Caki2 (cell line): ENCODE data around the gene MAN2A2. TPM values are rescaled to one million over a fixed set of nuclear protein-coding genes. Genes with fewer than 3 reads are reported as not detected.
A peak's percentile ranks its signal among the peaks of the same experiment; 100 is the strongest.

Experiments
- DNase-seq: peaks from one replicate; pipeline ENCODE4 v3.0.0-alpha.2; 2015; ENCODE audit warnings: low read depth
- in situ Hi-C: cut with HindIII; loops from 2 replicates; pipeline ENCODE4 v1.10.0; 2016; ENCODE audit warnings: low sequenced_read_pairs, low pct_unique_long_range_greater_than_20kb, mixed read lengths
- total RNA-seq: library from RNA; depleted of rRNA; stranded (reverse); fragments of >200 nt; shearing (Covaris generic); gene quantifications from 2 replicates; pipeline ENCODE4 v1.2.3, GENCODE V29; 2014; ENCODE audit warnings: low replicate concordance

Gene MAN2A2
- total RNA-seq, 1 experiment from 2014 or later: 28.0 TPM

DNA sequence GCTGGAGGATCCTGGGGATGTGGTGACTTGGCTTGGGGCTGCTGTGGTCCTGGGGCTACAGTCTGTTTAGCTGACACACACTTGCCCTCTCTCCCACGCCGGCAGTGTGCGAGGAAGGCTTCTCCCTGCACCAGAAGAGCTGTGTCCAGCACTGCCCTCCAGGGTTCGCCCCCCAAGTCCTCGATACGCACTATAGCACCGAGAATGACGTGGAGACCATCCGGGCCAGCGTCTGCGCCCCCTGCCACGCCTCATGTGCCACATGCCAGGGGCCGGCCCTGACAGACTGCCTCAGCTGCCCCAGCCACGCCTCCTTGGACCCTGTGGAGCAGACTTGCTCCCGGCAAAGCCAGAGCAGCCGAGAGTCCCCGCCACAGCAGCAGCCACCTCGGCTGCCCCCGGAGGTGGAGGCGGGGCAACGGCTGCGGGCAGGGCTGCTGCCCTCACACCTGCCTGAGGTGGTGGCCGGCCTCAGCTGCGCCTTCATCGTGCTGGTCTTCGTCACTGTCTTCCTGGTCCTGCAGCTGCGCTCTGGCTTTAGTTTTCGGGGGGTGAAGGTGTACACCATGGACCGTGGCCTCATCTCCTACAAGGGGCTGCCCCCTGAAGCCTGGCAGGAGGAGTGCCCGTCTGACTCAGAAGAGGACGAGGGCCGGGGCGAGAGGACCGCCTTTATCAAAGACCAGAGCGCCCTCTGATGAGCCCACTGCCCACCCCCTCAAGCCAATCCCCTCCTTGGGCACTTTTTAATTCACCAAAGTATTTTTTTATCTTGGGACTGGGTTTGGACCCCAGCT, 21.7 kb upstream of the MAN2A2 start:
- in situ Hi-C loops: no loop called here
- no peak for DNase-seq

DNA sequence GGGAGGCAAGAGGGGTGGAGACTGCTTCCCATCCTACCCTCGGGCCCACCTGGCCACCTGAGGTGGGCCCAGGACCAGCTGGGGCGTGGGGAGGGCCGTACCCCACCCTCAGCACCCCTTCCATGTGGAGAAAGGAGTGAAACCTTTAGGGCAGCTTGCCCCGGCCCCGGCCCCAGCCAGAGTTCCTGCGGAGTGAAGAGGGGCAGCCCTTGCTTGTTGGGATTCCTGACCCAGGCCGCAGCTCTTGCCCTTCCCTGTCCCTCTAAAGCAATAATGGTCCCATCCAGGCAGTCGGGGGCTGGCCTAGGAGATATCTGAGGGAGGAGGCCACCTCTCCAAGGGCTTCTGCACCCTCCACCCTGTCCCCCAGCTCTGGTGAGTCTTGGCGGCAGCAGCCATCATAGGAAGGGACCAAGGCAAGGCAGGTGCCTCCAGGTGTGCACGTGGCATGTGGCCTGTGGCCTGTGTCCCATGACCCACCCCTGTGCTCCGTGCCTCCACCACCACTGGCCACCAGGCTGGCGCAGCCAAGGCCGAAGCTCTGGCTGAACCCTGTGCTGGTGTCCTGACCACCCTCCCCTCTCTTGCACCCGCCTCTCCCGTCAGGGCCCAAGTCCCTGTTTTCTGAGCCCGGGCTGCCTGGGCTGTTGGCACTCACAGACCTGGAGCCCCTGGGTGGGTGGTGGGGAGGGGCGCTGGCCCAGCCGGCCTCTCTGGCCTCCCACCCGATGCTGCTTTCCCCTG, 21.0 kb upstream of the MAN2A2 start:
- no peak for DNase-seq
- in situ Hi-C loops: no loop called here

DNA sequence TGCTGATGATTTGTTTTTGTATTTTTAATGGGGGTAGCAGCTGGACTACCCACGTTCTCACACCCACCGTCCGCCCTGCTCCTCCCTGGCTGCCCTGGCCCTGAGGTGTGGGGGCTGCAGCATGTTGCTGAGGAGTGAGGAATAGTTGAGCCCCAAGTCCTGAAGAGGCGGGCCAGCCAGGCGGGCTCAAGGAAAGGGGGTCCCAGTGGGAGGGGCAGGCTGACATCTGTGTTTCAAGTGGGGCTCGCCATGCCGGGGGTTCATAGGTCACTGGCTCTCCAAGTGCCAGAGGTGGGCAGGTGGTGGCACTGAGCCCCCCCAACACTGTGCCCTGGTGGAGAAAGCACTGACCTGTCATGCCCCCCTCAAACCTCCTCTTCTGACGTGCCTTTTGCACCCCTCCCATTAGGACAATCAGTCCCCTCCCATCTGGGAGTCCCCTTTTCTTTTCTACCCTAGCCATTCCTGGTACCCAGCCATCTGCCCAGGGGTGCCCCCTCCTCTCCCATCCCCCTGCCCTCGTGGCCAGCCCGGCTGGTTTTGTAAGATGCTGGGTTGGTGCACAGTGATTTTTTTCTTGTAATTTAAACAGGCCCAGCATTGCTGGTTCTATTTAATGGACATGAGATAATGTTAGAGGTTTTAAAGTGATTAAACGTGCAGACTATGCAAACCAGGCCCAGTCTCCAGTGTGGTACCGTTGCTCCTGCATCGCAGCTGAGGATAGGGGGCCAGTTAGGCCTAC, 20.1 kb upstream of the MAN2A2 start:
- in situ Hi-C loops: no loop called here
- DNase-seq: no peak

DNA sequence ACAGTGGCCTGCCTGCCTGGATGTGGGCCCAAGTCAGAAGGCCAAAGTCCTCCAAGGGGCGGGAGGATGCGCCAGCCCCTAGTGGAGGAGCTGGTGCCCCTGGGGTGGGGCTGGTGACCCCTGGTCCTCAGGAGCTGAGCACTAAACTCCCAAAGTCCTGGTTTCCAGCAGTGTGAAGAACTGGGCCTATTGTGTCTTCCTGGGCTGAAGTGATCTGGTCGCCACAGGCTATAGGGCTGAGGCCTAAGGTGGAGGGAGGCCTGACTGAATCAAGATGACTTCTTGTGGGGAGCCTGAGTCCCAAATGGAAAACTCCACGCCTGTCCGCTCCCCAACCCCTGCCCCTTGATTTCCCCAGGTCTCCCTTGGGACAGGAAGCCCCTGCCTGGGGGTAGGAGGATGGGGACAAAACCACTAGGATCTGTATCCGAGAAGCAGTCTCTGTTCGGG, 19.6 kb upstream of the MAN2A2 start:
- no peak for DNase-seq
- in situ Hi-C loops: no loop called here

DNA sequence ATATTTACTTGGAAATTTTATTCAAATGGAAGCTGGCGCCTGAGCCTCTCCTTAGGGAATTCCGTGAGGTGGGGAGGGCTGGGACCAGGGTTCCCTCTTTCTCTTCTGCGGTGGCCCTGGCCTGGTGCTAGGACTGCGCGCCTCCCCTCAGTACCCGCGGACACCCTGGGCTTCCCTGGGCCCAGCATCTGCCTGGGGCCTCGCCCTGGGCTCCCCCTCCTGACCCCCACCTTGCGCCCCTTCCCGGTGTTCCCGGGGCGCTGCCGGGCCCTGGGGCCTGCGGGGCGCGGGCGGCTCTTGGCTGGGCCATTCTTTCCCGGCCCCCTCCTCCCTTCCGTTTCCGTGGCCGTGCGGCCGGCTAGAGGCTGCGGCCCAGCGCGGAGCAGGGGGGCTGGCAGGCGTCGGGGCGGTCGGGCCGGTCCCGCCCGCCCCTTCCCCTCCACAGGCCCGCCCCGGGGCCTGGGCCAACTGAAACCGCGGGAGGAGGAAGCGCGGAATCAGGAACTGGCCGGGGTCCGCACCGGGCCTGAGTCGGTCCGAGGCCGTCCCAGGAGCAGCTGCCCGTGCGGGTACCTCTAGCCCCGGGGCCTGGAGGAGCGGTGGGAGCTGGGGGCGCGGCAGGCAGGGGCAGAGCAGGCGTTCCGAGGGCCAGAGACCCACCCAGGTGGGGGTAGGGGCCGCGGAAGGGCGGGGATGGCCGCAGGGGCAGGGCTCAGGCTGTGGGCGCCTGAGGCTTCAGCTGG, 19.0 kb upstream of the MAN2A2 start, which contains the start of gene FES:
TSS of gene FES (plus strand) at position 529 of the 743 bp plus-strand sequence. CDS start 542 bp downstream, outside the sequence.
- no peak for DNase-seq
- in situ Hi-C loops: no loop called here

DNA sequence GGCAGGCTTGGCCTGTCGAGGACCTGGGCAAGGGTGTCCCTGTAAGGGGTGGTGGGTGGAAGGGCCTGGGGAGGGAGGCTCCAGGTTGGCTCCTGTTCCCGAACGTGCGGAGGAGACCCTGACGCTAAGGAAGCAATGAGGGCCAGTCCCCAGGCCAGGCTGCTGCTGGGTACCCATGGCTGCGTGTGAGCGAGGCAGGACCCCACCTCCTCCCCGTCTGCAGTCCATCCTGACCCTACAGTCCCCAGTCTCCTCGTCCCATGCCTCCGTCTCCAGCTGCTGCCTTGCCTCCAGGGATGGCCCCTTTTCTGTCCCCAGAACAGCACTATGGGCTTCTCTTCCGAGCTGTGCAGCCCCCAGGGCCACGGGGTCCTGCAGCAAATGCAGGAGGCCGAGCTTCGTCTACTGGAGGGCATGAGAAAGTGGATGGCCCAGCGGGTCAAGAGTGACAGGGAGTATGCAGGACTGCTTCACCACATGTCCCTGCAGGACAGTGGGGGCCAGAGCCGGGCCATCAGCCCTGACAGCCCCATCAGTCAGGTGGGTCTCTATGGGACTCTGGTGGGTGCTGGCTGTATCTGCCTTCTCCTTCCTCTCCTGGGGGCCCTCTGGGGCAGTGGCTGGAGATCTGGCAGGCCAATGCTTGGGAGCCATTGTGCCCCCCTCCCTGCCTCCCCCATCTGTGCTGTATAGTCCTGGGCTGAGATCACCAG, 18.2 kb upstream of the MAN2A2 start:
- in situ Hi-C loops: no loop called here
- no peak for DNase-seq

DNA sequence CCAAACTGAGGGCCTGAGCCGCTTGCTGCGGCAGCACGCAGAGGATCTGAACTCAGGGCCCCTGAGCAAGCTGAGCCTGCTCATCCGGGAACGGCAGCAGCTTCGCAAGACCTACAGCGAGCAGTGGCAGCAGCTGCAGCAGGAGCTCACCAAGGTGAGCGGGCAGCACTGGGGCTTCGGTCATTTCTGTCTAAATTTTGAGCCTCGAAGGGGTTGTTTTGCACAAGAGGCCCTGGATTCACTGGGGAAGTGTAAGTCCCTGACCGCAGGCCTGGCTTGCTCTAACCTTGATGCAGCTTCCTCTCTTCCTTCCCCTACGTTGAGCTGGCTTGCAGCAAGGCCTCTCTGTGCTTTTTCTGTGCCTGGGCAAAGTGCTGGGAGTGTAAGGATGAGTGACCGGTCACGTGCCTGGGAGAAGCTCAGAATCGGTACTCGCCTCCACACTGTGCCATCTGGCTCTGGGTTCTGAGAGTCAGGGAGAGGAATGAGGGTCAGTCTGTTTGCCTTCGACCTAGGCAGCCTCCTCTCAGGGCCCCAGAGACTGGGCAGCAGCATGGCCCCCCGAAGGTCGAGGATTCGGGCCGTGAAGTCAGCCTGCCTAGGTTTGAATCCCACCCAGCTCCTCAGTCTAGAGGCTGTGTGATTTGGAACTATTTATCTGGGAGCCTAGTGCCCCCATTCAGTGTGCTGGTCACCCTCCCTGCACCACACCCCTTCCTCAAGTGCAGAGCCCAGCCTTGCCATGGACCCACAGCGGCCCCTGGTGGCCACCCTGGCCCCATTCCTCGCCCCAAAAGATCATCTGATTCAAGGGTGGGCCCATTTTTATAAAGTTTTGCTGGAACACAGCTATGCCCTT, 17.4 kb upstream of the MAN2A2 start:
- peak; percentile 38 for DNase-seq
- in situ Hi-C loops: no loop called here

DNA sequence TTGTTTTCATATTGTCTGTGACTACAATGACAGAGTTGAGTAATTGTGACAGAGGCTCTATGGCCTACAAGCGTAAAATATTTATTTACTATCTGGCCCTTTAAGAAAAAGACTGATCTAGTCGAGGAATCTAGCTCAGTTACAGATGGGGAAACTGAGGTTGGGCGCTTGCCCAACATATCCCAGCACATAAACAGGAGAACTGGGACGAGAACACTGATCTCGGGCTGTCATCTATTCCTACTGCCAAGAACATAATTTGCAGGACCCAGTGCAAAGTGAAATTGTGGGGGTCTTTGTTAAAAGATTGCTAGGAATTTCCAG, 16.8 kb upstream of the MAN2A2 start:
- no peak for DNase-seq
- in situ Hi-C loops: no loop called here

DNA sequence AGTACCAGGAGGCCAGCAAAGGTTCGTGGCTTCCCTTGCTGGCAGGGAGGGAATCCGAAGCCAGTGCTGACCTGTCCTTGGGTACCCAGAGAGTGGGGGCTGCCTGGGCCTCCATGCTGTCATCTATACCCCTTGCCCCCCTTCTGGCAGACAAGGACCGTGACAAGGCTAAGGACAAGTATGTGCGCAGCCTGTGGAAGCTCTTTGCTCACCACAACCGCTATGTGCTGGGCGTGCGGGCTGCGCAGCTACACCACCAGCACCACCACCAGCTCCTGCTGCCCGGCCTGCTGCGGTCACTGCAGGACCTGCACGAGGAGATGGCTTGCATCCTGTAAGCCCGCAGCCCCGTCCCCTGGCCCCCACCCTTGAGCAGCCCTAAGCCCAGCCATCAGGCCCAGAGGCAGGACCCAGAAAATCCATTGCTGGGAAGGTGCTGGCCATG, 16.0 kb upstream of the MAN2A2 start:
- DNase-seq: no peak
- in situ Hi-C loops: no loop called here

DNA sequence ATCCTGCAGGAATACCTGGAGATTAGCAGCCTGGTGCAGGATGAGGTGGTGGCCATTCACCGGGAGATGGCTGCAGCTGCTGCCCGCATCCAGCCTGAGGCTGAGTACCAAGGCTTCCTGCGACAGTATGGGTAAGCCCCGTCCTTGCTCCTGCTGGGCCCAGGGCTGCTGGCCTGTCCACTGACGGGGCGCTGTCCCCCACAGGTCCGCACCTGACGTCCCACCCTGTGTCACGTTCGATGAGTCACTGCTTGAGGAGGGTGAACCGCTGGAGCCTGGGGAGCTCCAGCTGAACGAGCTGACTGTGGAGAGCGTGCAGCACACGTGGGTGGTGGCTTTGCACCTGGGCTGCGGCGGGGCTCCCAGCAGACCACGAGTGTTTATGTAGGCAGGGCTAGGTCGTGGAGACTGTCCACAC, 13.8 kb upstream of the MAN2A2 start:
- in situ Hi-C loops: no loop called here
- no peak for DNase-seq

DNA sequence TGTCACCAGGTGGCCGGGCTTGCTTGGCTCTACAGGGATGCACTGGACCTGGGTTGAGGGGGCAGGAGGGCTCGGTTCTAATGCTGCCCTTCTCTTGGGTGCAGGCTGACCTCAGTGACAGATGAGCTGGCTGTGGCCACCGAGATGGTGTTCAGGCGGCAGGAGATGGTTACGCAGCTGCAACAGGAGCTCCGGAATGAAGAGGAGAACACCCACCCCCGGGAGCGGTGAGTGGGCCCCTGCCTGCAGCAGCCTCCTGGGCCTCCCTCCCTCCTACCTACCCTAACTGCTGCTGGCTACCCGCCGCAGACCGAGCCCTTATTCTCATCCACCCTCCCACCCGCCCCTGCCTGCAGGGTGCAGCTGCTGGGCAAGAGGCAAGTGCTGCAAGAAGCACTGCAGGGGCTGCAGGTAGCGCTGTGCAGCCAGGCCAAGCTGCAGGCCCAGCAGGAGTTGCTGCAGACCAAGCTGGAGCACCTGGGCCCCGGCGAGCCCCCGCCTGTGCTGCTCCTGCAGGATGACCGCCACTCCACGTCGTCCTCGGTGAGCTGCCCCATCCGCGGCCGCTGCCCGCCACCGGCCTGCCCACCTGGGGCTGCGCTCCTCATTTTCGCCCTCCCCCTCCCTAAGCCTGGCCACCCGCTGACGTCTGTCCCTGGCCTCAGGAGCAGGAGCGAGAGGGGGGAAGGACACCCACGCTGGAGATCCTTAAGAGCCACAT, 13.2 kb upstream of the MAN2A2 start:
- no peak for DNase-seq
- in situ Hi-C loops: no loop called here

DNA sequence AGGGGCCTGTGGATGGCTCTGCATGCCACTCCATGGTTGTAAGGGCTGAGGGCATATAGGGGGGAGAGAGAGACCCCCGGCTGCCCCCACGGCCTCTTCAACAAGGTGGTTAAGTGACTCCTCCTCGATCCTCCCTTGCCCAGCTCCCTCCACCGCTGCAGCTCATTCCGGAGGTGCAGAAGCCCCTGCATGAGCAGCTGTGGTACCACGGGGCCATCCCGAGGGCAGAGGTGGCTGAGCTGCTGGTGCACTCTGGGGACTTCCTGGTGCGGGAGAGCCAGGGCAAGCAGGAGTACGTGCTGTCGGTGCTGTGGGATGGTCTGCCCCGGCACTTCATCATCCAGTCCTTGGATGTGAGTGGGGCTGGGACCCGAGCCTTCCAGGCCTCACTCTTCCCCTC, 12.3 kb upstream of the MAN2A2 start:
- in situ Hi-C loops: no loop called here
- DNase-seq: no peak

DNA sequence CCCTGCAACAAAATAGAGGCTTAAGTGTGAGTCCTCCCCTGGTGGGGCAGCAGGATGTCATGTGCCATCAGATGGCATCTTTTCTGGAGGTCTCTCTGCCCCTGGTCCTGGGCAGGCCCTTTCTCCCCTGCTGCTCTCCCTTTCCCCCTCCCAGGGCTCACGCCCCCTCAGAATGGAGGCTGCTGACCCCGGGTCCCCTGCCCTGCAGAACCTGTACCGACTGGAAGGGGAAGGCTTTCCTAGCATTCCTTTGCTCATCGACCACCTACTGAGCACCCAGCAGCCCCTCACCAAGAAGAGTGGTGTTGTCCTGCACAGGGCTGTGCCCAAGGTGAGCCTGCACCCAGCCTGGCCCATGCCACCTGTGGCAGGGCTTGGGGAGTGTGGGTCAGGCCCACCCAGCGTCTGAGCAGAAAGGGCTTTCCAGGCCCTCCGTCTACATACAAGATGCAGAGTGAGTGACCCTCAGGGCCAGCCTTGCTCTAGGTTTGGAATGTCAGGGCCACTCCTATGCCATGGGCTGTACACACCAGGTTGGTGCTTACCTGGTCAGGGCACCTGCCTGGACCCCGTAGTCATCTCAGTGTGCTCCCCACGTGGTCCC, 11.7 kb upstream of the MAN2A2 start:
- in situ Hi-C loops: no loop called here
- DNase-seq: no peak

DNA sequence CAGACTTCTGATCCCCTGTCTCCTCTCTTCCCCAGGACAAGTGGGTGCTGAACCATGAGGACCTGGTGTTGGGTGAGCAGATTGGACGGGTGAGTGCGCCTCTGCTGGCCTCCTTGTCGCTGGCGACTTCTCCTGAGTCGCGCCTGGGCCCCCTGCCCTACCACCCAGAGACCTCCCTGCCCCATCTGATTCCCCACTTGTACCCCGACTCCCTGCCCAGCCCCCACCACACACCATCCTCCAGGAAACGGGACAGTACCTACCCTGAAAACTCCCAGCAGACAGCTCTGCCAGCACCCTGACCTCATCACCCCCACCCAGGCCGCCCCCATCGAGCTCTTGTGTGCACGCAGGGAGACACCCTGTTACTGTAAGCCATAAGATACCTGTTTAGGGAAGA, 11.1 kb upstream of the MAN2A2 start:
- in situ Hi-C loops: no loop called here
- DNase-seq: no peak

DNA sequence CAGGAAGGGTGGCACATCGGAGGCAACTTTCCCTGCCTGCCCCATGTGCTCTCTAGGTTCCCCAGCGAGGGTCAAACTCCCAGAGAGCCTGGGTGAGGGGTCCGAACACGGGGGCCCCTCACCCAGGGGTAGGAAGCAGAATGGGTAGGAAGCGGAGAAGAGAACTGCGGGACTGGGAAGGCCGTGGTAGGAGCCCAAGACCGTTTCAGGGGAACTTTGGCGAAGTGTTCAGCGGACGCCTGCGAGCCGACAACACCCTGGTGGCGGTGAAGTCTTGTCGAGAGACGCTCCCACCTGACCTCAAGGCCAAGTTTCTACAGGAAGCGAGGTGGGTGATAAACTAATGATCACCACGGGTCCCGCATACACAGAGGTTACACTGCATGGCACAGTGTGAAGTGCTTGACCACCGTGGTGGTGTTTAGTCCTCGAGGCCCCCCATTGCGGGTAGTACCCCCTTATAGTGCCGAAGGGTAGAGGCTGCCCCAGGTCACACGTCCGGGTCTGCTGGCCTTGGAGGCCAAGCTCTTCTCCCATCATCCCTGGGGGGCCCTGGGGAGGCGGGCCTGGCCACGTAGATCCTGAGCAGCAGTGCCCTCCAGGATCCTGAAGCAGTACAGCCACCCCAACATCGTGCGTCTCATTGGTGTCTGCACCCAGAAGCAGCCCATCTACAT, 10.5 kb upstream of the MAN2A2 start:
- in situ Hi-C loops: no loop called here
- no peak for DNase-seq
